ENCODE data around the gene CHD6.

CHD6 gene

DNA sequence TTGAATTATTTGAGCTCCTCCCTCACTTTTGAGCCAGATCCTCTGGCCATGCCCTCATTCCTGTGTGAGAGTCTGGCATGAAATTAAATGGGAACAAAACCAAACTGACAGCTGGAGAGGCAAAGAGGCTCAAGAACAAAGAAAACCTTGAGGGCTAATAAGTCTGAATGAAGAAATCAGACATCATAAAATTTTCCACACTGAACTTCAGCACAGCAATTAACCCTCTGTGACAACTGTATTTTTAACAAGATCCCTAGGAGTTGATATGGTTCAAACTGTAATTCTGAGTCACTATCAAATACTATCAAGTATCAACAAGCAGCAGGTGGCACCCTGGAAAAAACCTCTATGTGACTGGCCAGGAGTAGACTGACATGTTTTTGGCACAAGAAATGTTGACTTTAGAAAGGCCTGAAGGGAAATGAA, 142.2 kb downstream of the CHD6 start (continued):
- TF ChIP-seq, protein P1, sequence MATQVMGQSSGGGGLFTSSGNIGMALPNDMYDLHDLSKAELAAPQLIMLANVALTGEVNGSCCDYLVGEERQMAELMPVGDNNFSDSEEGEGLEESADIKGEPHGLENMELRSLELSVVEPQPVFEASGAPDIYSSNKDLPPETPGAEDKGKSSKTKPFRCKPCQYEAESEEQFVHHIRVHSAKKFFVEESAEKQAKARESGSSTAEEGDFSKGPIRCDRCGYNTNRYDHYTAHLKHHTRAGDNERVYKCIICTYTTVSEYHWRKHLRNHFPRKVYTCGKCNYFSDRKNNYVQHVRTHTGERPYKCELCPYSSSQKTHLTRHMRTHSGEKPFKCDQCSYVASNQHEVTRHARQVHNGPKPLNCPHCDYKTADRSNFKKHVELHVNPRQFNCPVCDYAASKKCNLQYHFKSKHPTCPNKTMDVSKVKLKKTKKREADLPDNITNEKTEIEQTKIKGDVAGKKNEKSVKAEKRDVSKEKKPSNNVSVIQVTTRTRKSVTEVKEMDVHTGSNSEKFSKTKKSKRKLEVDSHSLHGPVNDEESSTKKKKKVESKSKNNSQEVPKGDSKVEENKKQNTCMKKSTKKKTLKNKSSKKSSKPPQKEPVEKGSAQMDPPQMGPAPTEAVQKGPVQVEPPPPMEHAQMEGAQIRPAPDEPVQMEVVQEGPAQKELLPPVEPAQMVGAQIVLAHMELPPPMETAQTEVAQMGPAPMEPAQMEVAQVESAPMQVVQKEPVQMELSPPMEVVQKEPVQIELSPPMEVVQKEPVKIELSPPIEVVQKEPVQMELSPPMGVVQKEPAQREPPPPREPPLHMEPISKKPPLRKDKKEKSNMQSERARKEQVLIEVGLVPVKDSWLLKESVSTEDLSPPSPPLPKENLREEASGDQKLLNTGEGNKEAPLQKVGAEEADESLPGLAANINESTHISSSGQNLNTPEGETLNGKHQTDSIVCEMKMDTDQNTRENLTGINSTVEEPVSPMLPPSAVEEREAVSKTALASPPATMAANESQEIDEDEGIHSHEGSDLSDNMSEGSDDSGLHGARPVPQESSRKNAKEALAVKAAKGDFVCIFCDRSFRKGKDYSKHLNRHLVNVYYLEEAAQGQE (tag by site-specific recombination; IDR thresholded peaks at IDR 0.05), result no peak
- TF ChIP-seq ZNF701 (tag by site-specific recombination; IDR thresholded peaks at IDR 0.05), result no peak
- TF ChIP-seq, protein P2, sequence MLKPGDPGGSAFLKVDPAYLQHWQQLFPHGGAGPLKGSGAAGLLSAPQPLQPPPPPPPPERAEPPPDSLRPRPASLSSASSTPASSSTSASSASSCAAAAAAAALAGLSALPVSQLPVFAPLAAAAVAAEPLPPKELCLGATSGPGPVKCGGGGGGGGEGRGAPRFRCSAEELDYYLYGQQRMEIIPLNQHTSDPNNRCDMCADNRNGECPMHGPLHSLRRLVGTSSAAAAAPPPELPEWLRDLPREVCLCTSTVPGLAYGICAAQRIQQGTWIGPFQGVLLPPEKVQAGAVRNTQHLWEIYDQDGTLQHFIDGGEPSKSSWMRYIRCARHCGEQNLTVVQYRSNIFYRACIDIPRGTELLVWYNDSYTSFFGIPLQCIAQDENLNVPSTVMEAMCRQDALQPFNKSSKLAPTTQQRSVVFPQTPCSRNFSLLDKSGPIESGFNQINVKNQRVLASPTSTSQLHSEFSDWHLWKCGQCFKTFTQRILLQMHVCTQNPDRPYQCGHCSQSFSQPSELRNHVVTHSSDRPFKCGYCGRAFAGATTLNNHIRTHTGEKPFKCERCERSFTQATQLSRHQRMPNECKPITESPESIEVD (tag by site-specific recombination; IDR thresholded peaks at IDR 0.05), result peak; percentile 97
- TF ChIP-seq ZSCAN30 (tag by site-specific recombination; IDR thresholded peaks at IDR 0.05), result 0 out of 2 replicates have a peak, but pooled peaks have one; percentile 46
- TF ChIP-seq ELK4 (IDR thresholded peaks at IDR 0.05; ENCODE audit: borderline replicate concordance, low read depth, low read length), result no peak
- no peak for TF ChIP-seq ZNF571 (tag by site-specific recombination; IDR thresholded peaks at IDR 0.05)
- TF ChIP-seq, protein P3, sequence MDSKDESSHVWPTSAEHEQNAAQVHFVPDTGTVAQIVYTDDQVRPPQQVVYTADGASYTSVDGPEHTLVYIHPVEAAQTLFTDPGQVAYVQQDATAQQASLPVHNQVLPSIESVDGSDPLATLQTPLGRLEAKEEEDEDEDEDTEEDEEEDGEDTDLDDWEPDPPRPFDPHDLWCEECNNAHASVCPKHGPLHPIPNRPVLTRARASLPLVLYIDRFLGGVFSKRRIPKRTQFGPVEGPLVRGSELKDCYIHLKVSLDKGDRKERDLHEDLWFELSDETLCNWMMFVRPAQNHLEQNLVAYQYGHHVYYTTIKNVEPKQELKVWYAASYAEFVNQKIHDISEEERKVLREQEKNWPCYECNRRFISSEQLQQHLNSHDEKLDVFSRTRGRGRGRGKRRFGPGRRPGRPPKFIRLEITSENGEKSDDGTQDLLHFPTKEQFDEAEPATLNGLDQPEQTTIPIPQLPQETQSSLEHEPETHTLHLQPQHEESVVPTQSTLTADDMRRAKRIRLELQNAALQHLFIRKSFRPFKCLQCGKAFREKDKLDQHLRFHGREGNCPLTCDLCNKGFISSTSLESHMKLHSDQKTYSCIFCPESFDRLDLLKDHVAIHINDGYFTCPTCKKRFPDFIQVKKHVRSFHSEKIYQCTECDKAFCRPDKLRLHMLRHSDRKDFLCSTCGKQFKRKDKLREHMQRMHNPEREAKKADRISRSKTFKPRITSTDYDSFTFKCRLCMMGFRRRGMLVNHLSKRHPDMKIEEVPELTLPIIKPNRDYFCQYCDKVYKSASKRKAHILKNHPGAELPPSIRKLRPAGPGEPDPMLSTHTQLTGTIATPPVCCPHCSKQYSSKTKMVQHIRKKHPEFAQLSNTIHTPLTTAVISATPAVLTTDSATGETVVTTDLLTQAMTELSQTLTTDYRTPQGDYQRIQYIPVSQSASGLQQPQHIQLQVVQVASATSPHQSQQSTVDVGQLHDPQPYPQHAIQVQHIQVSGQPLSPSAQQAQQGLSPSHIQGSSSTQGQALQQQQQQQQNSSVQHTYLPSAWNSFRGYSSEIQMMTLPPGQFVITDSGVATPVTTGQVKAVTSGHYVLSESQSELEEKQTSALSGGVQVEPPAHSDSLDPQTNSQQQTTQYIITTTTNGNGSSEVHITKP (tag by site-specific recombination; IDR thresholded peaks at IDR 0.05), result peak; percentile 67
- no peak for TF ChIP-seq BCL11B (tag by site-specific recombination; IDR thresholded peaks at IDR 0.05; ENCODE audit: low read depth)
- TF ChIP-seq ZNF132 (tag by site-specific recombination; IDR thresholded peaks at IDR 0.05; ENCODE audit: borderline replicate concordance), result no peak
- TF ChIP-seq, protein P4, sequence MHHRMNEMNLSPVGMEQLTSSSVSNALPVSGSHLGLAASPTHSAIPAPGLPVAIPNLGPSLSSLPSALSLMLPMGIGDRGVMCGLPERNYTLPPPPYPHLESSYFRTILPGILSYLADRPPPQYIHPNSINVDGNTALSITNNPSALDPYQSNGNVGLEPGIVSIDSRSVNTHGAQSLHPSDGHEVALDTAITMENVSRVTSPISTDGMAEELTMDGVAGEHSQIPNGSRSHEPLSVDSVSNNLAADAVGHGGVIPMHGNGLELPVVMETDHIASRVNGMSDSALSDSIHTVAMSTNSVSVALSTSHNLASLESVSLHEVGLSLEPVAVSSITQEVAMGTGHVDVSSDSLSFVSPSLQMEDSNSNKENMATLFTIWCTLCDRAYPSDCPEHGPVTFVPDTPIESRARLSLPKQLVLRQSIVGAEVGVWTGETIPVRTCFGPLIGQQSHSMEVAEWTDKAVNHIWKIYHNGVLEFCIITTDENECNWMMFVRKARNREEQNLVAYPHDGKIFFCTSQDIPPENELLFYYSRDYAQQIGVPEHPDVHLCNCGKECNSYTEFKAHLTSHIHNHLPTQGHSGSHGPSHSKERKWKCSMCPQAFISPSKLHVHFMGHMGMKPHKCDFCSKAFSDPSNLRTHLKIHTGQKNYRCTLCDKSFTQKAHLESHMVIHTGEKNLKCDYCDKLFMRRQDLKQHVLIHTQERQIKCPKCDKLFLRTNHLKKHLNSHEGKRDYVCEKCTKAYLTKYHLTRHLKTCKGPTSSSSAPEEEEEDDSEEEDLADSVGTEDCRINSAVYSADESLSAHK (tag by site-specific recombination; IDR thresholded peaks at IDR 0.05), result peak; percentile 69; the same call in 1 of the 2 replicates
- no peak for TF ChIP-seq ZNF274 (IDR thresholded peaks at IDR 0.05; ENCODE audit: low read length)
- no peak for TF ChIP-seq ZNF274 (tag by site-specific recombination; IDR thresholded peaks at IDR 0.05; ENCODE audit: borderline replicate concordance)
- no peak for TF ChIP-seq ZNF112 (tag by site-specific recombination; IDR thresholded peaks at IDR 0.05)
- no peak for TF ChIP-seq ZNF335 (tag by site-specific recombination; conservative IDR thresholded peaks at IDR 0.05)
- TF ChIP-seq SP2 (tag by site-specific recombination; IDR thresholded peaks at IDR 0.05), result no peak
- TF ChIP-seq IKZF3 (tag by site-specific recombination; IDR thresholded peaks at IDR 0.05), result peak; percentile 63
- no peak for TF ChIP-seq HOXD13 (CRISPR knock-in tag; IDR thresholded peaks at IDR 0.05; ENCODE audit: borderline replicate concordance)
- no peak for TF ChIP-seq ZNF121 (tag by site-specific recombination; IDR thresholded peaks at IDR 0.05)
- TF ChIP-seq HIC1 (tag by site-specific recombination; IDR thresholded peaks at IDR 0.05), result no peak
- no peak for TF ChIP-seq ZNF426 (tag by site-specific recombination; IDR thresholded peaks at IDR 0.05)
- no peak for TF ChIP-seq ZNF548 (tag by site-specific recombination; IDR thresholded peaks at IDR 0.05)
- no peak for TF ChIP-seq ZNF529 (tag by site-specific recombination; IDR thresholded peaks at IDR 0.05; ENCODE audit: insufficient replicate concordance)
- 0 out of 2 replicates have a peak, but pooled peaks have one; percentile 15 for TF ChIP-seq ZBTB17 (tag by site-specific recombination; IDR thresholded peaks at IDR 0.05)
- peak; percentile 89 for TF ChIP-seq FEZF1 (tag by site-specific recombination; IDR thresholded peaks at IDR 0.05)
- TF ChIP-seq ZNF24 (tag by site-specific recombination; IDR thresholded peaks at IDR 0.05), result no peak
- 0 out of 2 replicates have a peak, but pooled peaks have one; percentile 20 for TF ChIP-seq ZSCAN16 (tag by site-specific recombination; IDR thresholded peaks at IDR 0.05)
